ENCODE results near the gene DNM1L.

DNA sequence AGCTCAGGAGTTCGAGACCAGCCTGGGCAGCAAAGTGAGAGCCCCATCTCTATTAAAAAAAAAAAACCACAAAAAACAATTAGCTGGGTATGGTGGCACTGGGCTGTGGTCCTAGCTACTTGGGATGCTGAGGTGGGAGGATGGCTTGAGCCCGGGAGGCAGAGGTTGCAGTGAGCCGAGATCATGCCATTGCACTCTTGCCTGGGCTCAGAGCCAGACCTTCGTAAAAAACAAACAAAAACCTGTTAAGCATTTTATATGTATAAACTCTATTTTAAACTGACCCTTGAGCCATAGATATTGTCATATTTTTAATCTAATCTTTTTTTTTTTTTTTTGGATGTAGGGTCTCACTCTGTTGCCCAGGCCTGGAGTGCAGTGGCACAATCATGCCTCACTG, 35.7 kb downstream of the DNM1L start:
- TF ChIP-seq, protein P1, sequence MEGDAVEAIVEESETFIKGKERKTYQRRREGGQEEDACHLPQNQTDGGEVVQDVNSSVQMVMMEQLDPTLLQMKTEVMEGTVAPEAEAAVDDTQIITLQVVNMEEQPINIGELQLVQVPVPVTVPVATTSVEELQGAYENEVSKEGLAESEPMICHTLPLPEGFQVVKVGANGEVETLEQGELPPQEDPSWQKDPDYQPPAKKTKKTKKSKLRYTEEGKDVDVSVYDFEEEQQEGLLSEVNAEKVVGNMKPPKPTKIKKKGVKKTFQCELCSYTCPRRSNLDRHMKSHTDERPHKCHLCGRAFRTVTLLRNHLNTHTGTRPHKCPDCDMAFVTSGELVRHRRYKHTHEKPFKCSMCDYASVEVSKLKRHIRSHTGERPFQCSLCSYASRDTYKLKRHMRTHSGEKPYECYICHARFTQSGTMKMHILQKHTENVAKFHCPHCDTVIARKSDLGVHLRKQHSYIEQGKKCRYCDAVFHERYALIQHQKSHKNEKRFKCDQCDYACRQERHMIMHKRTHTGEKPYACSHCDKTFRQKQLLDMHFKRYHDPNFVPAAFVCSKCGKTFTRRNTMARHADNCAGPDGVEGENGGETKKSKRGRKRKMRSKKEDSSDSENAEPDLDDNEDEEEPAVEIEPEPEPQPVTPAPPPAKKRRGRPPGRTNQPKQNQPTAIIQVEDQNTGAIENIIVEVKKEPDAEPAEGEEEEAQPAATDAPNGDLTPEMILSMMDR (IDR thresholded peaks at IDR 0.05): no peak
- no peak for TF ChIP-seq EP300 (IDR thresholded peaks at IDR 0.05)

Measured in A549 (cell line).